H9 (cell line): ENCODE data around the gene RNU4-1. TPM values are rescaled to one million over a fixed set of nuclear protein-coding genes. Genes with fewer than 3 reads are reported as not detected.

Experiments
- DNase-seq: peaks from one replicate; pipeline ENCODE4 v3.0.0-alpha.2; 2017
- H2AFZ ChIP-seq: one replicate; pipeline ENCODE4 v1.6.1; 2013; ENCODE audit warnings: mild to moderate bottlenecking, low read length, control low read depth, moderate library complexity
- H2AK5ac ChIP-seq: 2 replicates; pipeline ENCODE4 v1.6.1; 2013; ENCODE audit warnings: low read length, control low read depth, mixed read lengths; ENCODE audit not compliant: insufficient read length
- H2BK120ac ChIP-seq: one replicate; pipeline ENCODE4 v1.6.1; 2013; ENCODE audit warnings: low read depth, mild to moderate bottlenecking, low read length, control low read depth, inconsistent platforms; ENCODE audit not compliant: poor library complexity, severe bottlenecking
- H2BK12ac ChIP-seq: 2 replicates; pipeline ENCODE4 v1.6.1; 2013; ENCODE audit warnings: low read length, control low read depth, mixed read lengths, low read depth; ENCODE audit not compliant: insufficient read length
- H2BK15ac ChIP-seq: 2 replicates; pipeline ENCODE4 v1.6.1; 2013; ENCODE audit warnings: low read depth, low read length, control low read depth
- H2BK20ac ChIP-seq: one replicate; pipeline ENCODE4 v1.6.1; 2013; ENCODE audit warnings: low read depth, mild to moderate bottlenecking, low read length, control low read depth, inconsistent platforms; ENCODE audit not compliant: poor library complexity, severe bottlenecking
- H2BK5ac ChIP-seq: 2 replicates; pipeline ENCODE4 v1.6.1; 2013; ENCODE audit warnings: low read length, control low read depth, mixed read lengths; ENCODE audit not compliant: insufficient read length
- H3K14ac ChIP-seq: 2 replicates; pipeline ENCODE4 v1.6.1; 2013; ENCODE audit warnings: low read length, control low read depth; ENCODE audit not compliant: insufficient read depth
- H3K18ac ChIP-seq: 2 replicates; pipeline ENCODE4 v1.6.1; 2013; ENCODE audit warnings: low read depth, mild to moderate bottlenecking, mixed read lengths, low read length, control low read depth; ENCODE audit not compliant: insufficient read length
- H3K23ac ChIP-seq: 2 replicates; pipeline ENCODE4 v1.6.1; 2013; ENCODE audit warnings: low read length, control low read depth, mixed read lengths, low read depth; ENCODE audit not compliant: insufficient read length
- H3K23me2 ChIP-seq: 2 replicates; pipeline ENCODE4 v1.6.1; 2013; ENCODE audit warnings: low read depth, mild to moderate bottlenecking, mixed read lengths, low read length, control low read depth; ENCODE audit not compliant: insufficient read length, poor library complexity, severe bottlenecking
- H3K27ac ChIP-seq: 2 replicates; pipeline ENCODE4 v1.5.1; 2013; ENCODE audit warnings: low read length, control low read depth, mixed read lengths, low read depth; ENCODE audit not compliant: insufficient read length
- H3K27me3 ChIP-seq: 2 replicates; pipeline ENCODE4 v1.6.1; 2013; ENCODE audit warnings: low read length, control low read depth, inconsistent platforms; ENCODE audit not compliant: insufficient read depth
- H3K4ac ChIP-seq: 2 replicates; pipeline ENCODE4 v1.6.1; 2013; ENCODE audit warnings: low read depth, mild to moderate bottlenecking, control low read depth, inconsistent platforms, low read length, moderate library complexity
- H3K4me1 ChIP-seq: 2 replicates; pipeline ENCODE4 v1.6.1; 2013; ENCODE audit warnings: low read length, control low read depth, inconsistent platforms; ENCODE audit not compliant: insufficient read depth
- H3K4me2 ChIP-seq: 2 replicates; pipeline ENCODE4 v1.6.1; 2013; ENCODE audit warnings: low read length, control low read depth, mixed read lengths; ENCODE audit not compliant: insufficient read length, insufficient read depth
- H3K56ac ChIP-seq: 2 replicates; pipeline ENCODE4 v1.6.1; 2013; ENCODE audit warnings: low read depth, mild to moderate bottlenecking, mixed read lengths, low read length, control low read depth; ENCODE audit not compliant: insufficient read length
- H3K79me1 ChIP-seq: 2 replicates; pipeline ENCODE4 v1.6.1; 2013; ENCODE audit warnings: low read depth, mild to moderate bottlenecking, moderate library complexity, low read length, control low read depth, inconsistent platforms; ENCODE audit not compliant: insufficient read depth, poor library complexity, severe bottlenecking
- H3K79me2 ChIP-seq: 2 replicates; pipeline ENCODE4 v1.6.1; 2013; ENCODE audit warnings: low read length, control low read depth, inconsistent platforms; ENCODE audit not compliant: insufficient read depth
- H3K9ac ChIP-seq: 2 replicates; pipeline ENCODE4 v1.6.1; 2013; ENCODE audit warnings: low read length, control low read depth, mixed read lengths; ENCODE audit not compliant: insufficient read length; ENCODE audit errors: extremely low read depth
- H3K9me3 ChIP-seq: one replicate; pipeline ENCODE4 v1.6.1; 2013; ENCODE audit warnings: low read depth, low read length, inconsistent platforms; ENCODE audit not compliant: control insufficient read depth
- H3T11ph ChIP-seq: one replicate; pipeline ENCODE4 v1.6.1; 2013; ENCODE audit warnings: mild to moderate bottlenecking, low read length, control low read depth, inconsistent platforms
- H4K20me1 ChIP-seq: one replicate; pipeline ENCODE4 v1.6.1; 2013; ENCODE audit not compliant: control insufficient read depth, insufficient read length, insufficient read depth
- H4K5ac ChIP-seq: 2 replicates; pipeline ENCODE4 v1.6.1; 2013; ENCODE audit warnings: low read depth, mild to moderate bottlenecking, mixed read lengths, low read length, control low read depth; ENCODE audit not compliant: insufficient read length
- H4K8ac ChIP-seq: replicated peaks from 2 replicates; pipeline ENCODE4 v1.6.1; 2013; ENCODE audit warnings: low read length, control low read depth, mixed read lengths, low read depth; ENCODE audit not compliant: insufficient read length
- H4K91ac ChIP-seq: 2 replicates; pipeline ENCODE4 v1.6.1; 2013; ENCODE audit warnings: low read depth, mild to moderate bottlenecking, moderate library complexity, mixed read lengths, low read length, control low read depth; ENCODE audit not compliant: insufficient read length
- H3K27ac Mint-ChIP-seq, 3 experiments: 2 replicates in 2 of 3; 3 replicates in 1 of 3; pipeline ENCODE4 v1.8.0; 2020 to 2021; ENCODE audit warnings: mixed read lengths in 3 of 3, mild to moderate bottlenecking in 1 of 3, moderate library complexity in 1 of 3
- H3K27me3 Mint-ChIP-seq: 2 replicates; pipeline ENCODE4 v1.8.0; 2021; ENCODE audit warnings: low read depth, mild to moderate bottlenecking, moderate library complexity, mixed read lengths
- H3K36me3 Mint-ChIP-seq, 3 experiments: 2 replicates in 2 of 3; 3 replicates in 1 of 3; pipeline ENCODE4 v1.8.0; 2020 to 2021; ENCODE audit warnings: low read depth in 3 of 3, mixed read lengths in 3 of 3; ENCODE audit not compliant: insufficient read depth in 1 of 3
- H3K4me1 Mint-ChIP-seq, 2 experiments: 2 replicates each; pipeline ENCODE4 v1.8.0; 2020; ENCODE audit warnings: mixed read lengths in 2 of 2
- H3K4me3 Mint-ChIP-seq, 2 experiments: 2 replicates in 1 of 2; 3 replicates in 1 of 2; pipeline ENCODE4 v1.8.0; 2020 to 2021; ENCODE audit warnings: mild to moderate bottlenecking in 2 of 2, mixed read lengths in 2 of 2, moderate library complexity in 1 of 2
- H3K9me3 Mint-ChIP-seq, 2 experiments: 2 replicates in 1 of 2; 3 replicates in 1 of 2; pipeline ENCODE4 v1.8.0; 2020; ENCODE audit warnings: mild to moderate bottlenecking in 2 of 2, mixed read lengths in 2 of 2, moderate library complexity in 1 of 2
- CTCF ChIP-seq: fragments of 200-600 bp; sonication (generic); conservative IDR thresholded peaks from 3 replicates; pipeline ENCODE4 v1.8.0; 2021; ENCODE audit warnings: antibody characterized with exemption, mild to moderate bottlenecking
- WGBS: extraction: QIAGEN DNeasy Blood & Tissue Kit; methylation state at CpG from one replicate; pipeline ENCODE4 v1.1.7; 2013; ENCODE audit warnings: missing lambda C conversion rate, low lambda C conversion rate, mixed read lengths; ENCODE audit not compliant: insufficient read length; ENCODE audit errors: extremely low coverage; 5-methylcytosine and 5-hydroxymethylcytosine counted together
- total RNA-seq: library from RNA; stranded (reverse); gene quantifications from 2 replicates; pipeline ENCODE4 v1.2.1, GENCODE V29; 2021

RNU4-1 gene
- total RNA-seq, 1 experiment from 2014 or later: 3,262 TPM

GRCh38 chr12:120247621-120248030 lies 45.4 kb downstream of the RNU4-1 start:
- Histone ChIP-seq H4K20me1 (no peaks in the 10 kb centered on the region), H2AFZ (no peak overlapping the region), H3K14ac (no peak overlapping the region), H3K27ac (no peak overlapping the region), H2BK12ac (no peak overlapping the region), H3K4ac (no peak overlapping the region), H3T11ph (no peak overlapping the region), H3K9me3 (no peaks in the 10 kb centered on the region), H2BK5ac (no peak overlapping the region), H3K79me1 (peaks cover 3% of the 10 kb centered on the region), H2BK15ac (no peak overlapping the region), H3K23me2 (no peaks in the 10 kb centered on the region), H2BK120ac (no peak overlapping the region), H3K18ac (no peak overlapping the region), H4K5ac (no peak overlapping the region), H4K91ac (no peak overlapping the region), H3K79me2 (peaks cover 44% of the 10 kb centered on the region; the same call in 1 of the 2 replicates), H2BK20ac (no peak overlapping the region), H3K4me2 (no peak overlapping the region), H3K4me1 (peaks cover 4% of the 10 kb centered on the region; the same call in 1 of the 2 replicates), H3K9ac (no peak overlapping the region), H3K56ac (no peak overlapping the region), H4K8ac (no peak overlapping the region), H3K27me3 (no peaks in the 10 kb centered on the region; the same call in 1 of the 2 replicates), H3K23ac (no peak overlapping the region), H2AK5ac (no peak overlapping the region)
- no peak overlapping the region for H3K4me3 Mint-ChIP-seq
- peak overlapping the region in 2 of 3 experiments; percentile 15 to 18; a peak in 2 of 7 replicates for H3K27ac Mint-ChIP-seq
- peaks cover 31 to 45% of the 10 kb centered on the region in 2 experiments for H3K4me1 Mint-ChIP-seq
- H3K36me3 Mint-ChIP-seq: peaks cover 0 to 5% (median 0%) of the 10 kb centered on the region in 3 experiments; a peak in 3 of 7 replicates
- H3K9me3 Mint-ChIP-seq: no peaks in the 10 kb centered on the region
- no peak for TF ChIP-seq CTCF
- no peaks in the 10 kb centered on the region for H3K27me3 Mint-ChIP-seq
- DNase-seq: no peak
- no CpG with 5 or more reads among the region's 6 CpGs for WGBS
